K562 (cell line): ENCODE results near the gene POLR3C. TPM values are rescaled to one million over a fixed set of nuclear protein-coding genes. Genes with fewer than 3 reads are reported as not detected.

ENCODE experiments used
- ATAC-seq: fragments of 200-7000 bp; cut with Tn5 transposase; 3 replicates; pipeline ENCODE4 v1.9.1; 2020; ENCODE audit warnings: moderate library complexity
- BruUV-seq: library from RNA; stranded (reverse); fragments of 400-500 nt; replicated peaks from 2 replicates; lab custom pipeline; 2021; lab: Mats Ljungman, UMichigan
- CTCF ChIA-PET: fragments of 300-600 bp; formaldehyde crosslinking; extraction: SDS; loops from one replicate; lab custom pipeline; 2021; ENCODE audit warnings: low intra/inter-chr PET ratio; lab: Yijun Ruan, JAX
- POLR2A ChIA-PET: fragments of 300-600, 350-650 bp; sonication (Branson Sonifier 250); formaldehyde crosslinking; extraction: SDS; loops from one replicate; lab custom pipeline; 2021; ENCODE audit warnings: antibody characterized with exemption, inconsistent platforms; lab: Yijun Ruan, JAX
- DNase-seq, 4 experiments: peaks; one replicate each; pipeline versions ENCODE4 v3.0.0 to v3.0.0-alpha.2; 2011 to 2018; ENCODE audit warnings: low spot score in 3 of 4, mixed read lengths in 3 of 4; ENCODE audit errors: extremely low read depth in 1 of 4
- FAIRE-seq: peaks from 2 replicates; lab custom pipeline; 2011; peaks lifted over from hg19 to GRCh38; lab: Jason Lieb, UNC
- H2AFZ ChIP-seq: 2 replicates; pipeline ENCODE4 v1.6.0; 2011; ENCODE audit warnings: low read depth, low read length, control low read depth, inconsistent platforms
- H3K27ac ChIP-seq: fragments of 200-600 bp; 3 replicates; pipeline ENCODE4 v1.8.0; 2011; ENCODE audit warnings: low read depth, mild to moderate bottlenecking, control low read depth, inconsistent platforms, low read length, moderate library complexity, mixed read lengths; ENCODE audit errors: extremely low read depth
- H3K27me3 ChIP-seq, 2 experiments: fragments of 300-600 bp in 1 of 2; 2 replicates in 1 of 2; 3 replicates in 1 of 2; pipeline versions ENCODE4 v1.6.0 to v1.8.0; 2011; ENCODE audit warnings: inconsistent platforms in 2 of 2, low read length in 2 of 2, mild to moderate bottlenecking in 1 of 2, mixed read lengths in 1 of 2, moderate library complexity in 1 of 2; ENCODE audit not compliant: control insufficient read depth in 2 of 2, insufficient read depth in 2 of 2
- H3K36me3 ChIP-seq: fragments of 300-600 bp; 3 replicates; pipeline ENCODE4 v1.8.0; 2011; ENCODE audit warnings: mild to moderate bottlenecking, low read length, inconsistent platforms; ENCODE audit not compliant: control insufficient read depth, insufficient read depth
- H3K4me1 ChIP-seq, 2 experiments: fragments of 200-600 bp in 1 of 2; replicated peaks in 1 of 2; 2 replicates in 1 of 2; 3 replicates in 1 of 2; pipeline versions ENCODE4 v1.5.1 to v1.8.0; 2011; ENCODE audit warnings: inconsistent platforms in 2 of 2, low read length in 2 of 2, mild to moderate bottlenecking in 1 of 2, mixed read lengths in 1 of 2, moderate library complexity in 1 of 2; ENCODE audit not compliant: control insufficient read depth in 2 of 2, insufficient read depth in 2 of 2
- H3K4me2 ChIP-seq: 2 replicates; pipeline ENCODE4 v1.6.1; 2011; ENCODE audit warnings: low read length, control low read depth, inconsistent platforms, mixed read lengths; ENCODE audit not compliant: insufficient read depth
- H3K4me3 ChIP-seq: fragments of 200-600 bp; sonication (generic), shearing (Covaris generic); 2 replicates; pipeline ENCODE4 v1.5.1; 2016; ENCODE audit warnings: control low read depth, inconsistent platforms
- H3K79me2 ChIP-seq: fragments of 200-600 bp; 3 replicates; pipeline ENCODE4 v1.8.0; 2011; ENCODE audit warnings: low read length, inconsistent platforms; ENCODE audit not compliant: control insufficient read depth, insufficient read depth
- H3K9ac ChIP-seq, 2 experiments: 2 replicates each; pipeline versions ENCODE4 v1.6.0 to v1.6.1; 2011; ENCODE audit warnings: low read depth in 2 of 2, low read length in 2 of 2, control low read depth in 1 of 2, inconsistent platforms in 1 of 2, mild to moderate bottlenecking in 1 of 2, mixed read lengths in 1 of 2; ENCODE audit not compliant: insufficient read depth in 1 of 2
- H3K9me1 ChIP-seq: one replicate; pipeline ENCODE4 v1.6.0; 2011; ENCODE audit warnings: inconsistent platforms, mild to moderate bottlenecking, low read length, moderate library complexity; ENCODE audit not compliant: control insufficient read depth, insufficient read depth
- H3K9me3 ChIP-seq: replicated peaks from 2 replicates; pipeline ENCODE4 v1.5.1; 2011; ENCODE audit warnings: low read depth, low read length, inconsistent platforms; ENCODE audit not compliant: control insufficient read depth, insufficient read depth
- H4K20me1 ChIP-seq: replicated peaks from 2 replicates; pipeline ENCODE4 v1.6.1; 2011; ENCODE audit warnings: low read length, inconsistent platforms, mixed read lengths; ENCODE audit not compliant: control insufficient read depth, insufficient read depth
- FOXA3 ChIP-seq, 2 experiments: fragments of 450-650 bp in 1 of 2; sonication (generic) in 1 of 2; formaldehyde crosslinking; IDR thresholded peaks in 1 of 2; conservative IDR thresholded peaks in 1 of 2; 2 replicates each; pipeline versions ENCODE4 v1.4.0 to v1.8.0; 2020 to 2022; ENCODE audit warnings: mild to moderate bottlenecking in 2 of 2, missing genetic modification reagents in 1 of 2
- NCOA4 ChIP-seq: fragments of 450-650 bp; IDR thresholded peaks from 2 replicates; pipeline ENCODE4 v1.6.1; 2018; ENCODE audit warnings: mild to moderate bottlenecking; ENCODE audit not compliant: partially characterized antibody
- NR2F6 ChIP-seq: fragments of 450-650 bp; formaldehyde crosslinking; IDR thresholded peaks from 2 replicates; pipeline ENCODE4 v1.4.0; 2020; ENCODE audit warnings: mild to moderate bottlenecking
- TOE1 ChIP-seq, 2 experiments: fragments of 450-650 bp in 1 of 2; sonication (generic) in 1 of 2; formaldehyde crosslinking in 1 of 2; IDR thresholded peaks; 2 replicates each; pipeline versions ENCODE4 v1.7.1 to v1.8.0; 2016 to 2022; ENCODE audit warnings: borderline replicate concordance in 2 of 2, mild to moderate bottlenecking in 2 of 2, antibody characterized with exemption in 1 of 2, inconsistent platforms in 1 of 2, low read depth in 1 of 2, missing genetic modification reagents in 1 of 2, moderate library complexity in 1 of 2
- ZNF76 ChIP-seq: fragments of 250-450 bp; sonication (Bioruptor Pico); IDR thresholded peaks from 2 replicates; pipeline ENCODE4 v1.4.0; 2020; ENCODE audit warnings: mild to moderate bottlenecking, moderate library complexity, borderline replicate concordance
- WGBS: fragments of 100-300 bp; shearing (Covaris generic); methylation state at CpG from one replicate; pipeline ENCODE4 v1.1.6; 2016; ENCODE audit warnings: low coverage, mixed read lengths; ENCODE audit not compliant: insufficient coverage; ENCODE audit errors: missing lambda C conversion rate; 5-methylcytosine and 5-hydroxymethylcytosine counted together
- in situ Hi-C: fragments of 300-500 bp; cut with MboI; formaldehyde crosslinking; loops from 4 replicates; pipeline ENCODE4 v1.15.0; 2018; ENCODE audit warnings: inconsistent platforms, mixed read lengths
- intact Hi-C: fragments of 100-400 bp; cut with micrococcal nuclease; formaldehyde crosslinking; loops from 2 replicates; pipeline ENCODE4 v1.14.2; 2022
- polyA plus RNA-seq, 8 experiments: library from polyadenylated mRNA; depleted of rRNA in 4 of 8; stranded (reverse) in 5 of 8; unstranded in 3 of 8; fragments of >200 nt; fragmentation: Nextera tagmentation in 2 of 8; fragmentation: Illumina TruSeq in 1 of 8; extraction: Ambion mirVana in 2 of 8; extraction: Trizol in 1 of 8; gene quantifications; 2 replicates each; pipeline versions ENCODE4 v1.2.1 to v1.2.3, GENCODE V29; 2011 to 2014; ENCODE audit warnings: inconsistent platforms in 1 of 8, missing spikeins in 1 of 8
- total RNA-seq, 7 experiments: library from RNA; depleted of rRNA in 6 of 7; stranded (reverse); fragments of >200 nt in 6 of 7; fragmentation: Illumina TruSeq in 2 of 7; extraction: Trizol in 2 of 7; gene quantifications; 2 replicates each; pipeline versions ENCODE4 v1.2.1 to v1.2.3, GENCODE V29; 2011 to 2021; ENCODE audit warnings: low replicate concordance in 1 of 7

POLR3C gene
- total and polyA plus RNA-seq, 9 of the 15 experiments (the other 6 are each of a cell fraction or from before 2014, with no cell fraction given), result 19.7 to 64.1 (median 45.2) TPM

GRCh38 chr1:145805057-145805456 lies 18.9 kb upstream of the POLR3C start:
- ChIA-PET POLR2A (interaction anchor here (0.9 to 2.1 kb wide), 4 partner anchors 47 to 231 kb away, joined by 3 to 5 read pairs (median 4); partner anchors contain the start of gene PIAS3), CTCF (no interaction called here)
- in situ Hi-C loops, result loop anchor here (10.0 kb wide), 1 partner anchor 310 kb away; no protein-coding TSS in a partner anchor
- peaks cover 39% of the 10 kb centered on the region for H3K79me2 ChIP-seq
- intact Hi-C loops, result no loop called here
- H3K9me1 ChIP-seq, result no peaks in the 10 kb centered on the region
- 0 out of 2 replicates have a peak, but pooled peaks cover 3% of the 10 kb centered on the region for H4K20me1 ChIP-seq
- BruUV-seq, result no TSS peak
- no peaks in the 10 kb centered on the region for H3K9me3 ChIP-seq
- no peak overlapping the region for H3K4me2 ChIP-seq
- H3K36me3 ChIP-seq, result peaks cover 9% of the 10 kb centered on the region
- H3K27ac ChIP-seq, result no peak overlapping the region
- no peak overlapping the region for H3K4me3 ChIP-seq
- H3K27me3 ChIP-seq, result no peaks in the 10 kb centered on the region
- WGBS, result 48% methylated on average over 1 of the region's 1 CpG
- no peak overlapping the region for H2AFZ ChIP-seq
- H3K9ac ChIP-seq, result no peak overlapping the region
- FAIRE-seq, result no peak
- H3K4me1 ChIP-seq, result no peaks in the 10 kb centered on the region; a peak in 1 of 5 replicates
- DNase-seq, result no peak
- ATAC-seq, result no peak
- no peak for TF ChIP-seq ZNF76
- no peak for TF ChIP-seq NCOA4
- TF ChIP-seq FOXA3 (CRISPR knock-in tag; conservative IDR thresholded peaks at IDR 0.05 in 1 of 2, IDR thresholded peaks at IDR 0.05 in 1 of 2), result no peak
- no peak for TF ChIP-seq TOE1 (IDR thresholded peaks at IDR 0.05; ENCODE audit: borderline replicate concordance)
- no peak for TF ChIP-seq TOE1 (CRISPR knock-in tag; IDR thresholded peaks at IDR 0.05; ENCODE audit: borderline replicate concordance, low read depth)
- TF ChIP-seq NR2F6, result no peak
